Stimulated activated CD8-positive, alpha-beta memory T cell treated with anti-CD3 and anti-CD28 coated beads, Interleukin-15, amount 100 ng/mL, for 24 hours (primary cell): ENCODE data around the gene CEP20.
"Not testable (repeated sequence)": the region's sequence is repeated elsewhere in the genome, so short reads cannot be mapped to it uniquely, and the experiment has no call there.

Source experiments
- DNase-seq: peaks from one replicate; pipeline ENCODE4 v3.0.0-alpha.2; 2020; ENCODE audit warnings: low read depth

CEP20 gene

GRCh38 chr16:15857724-15858560, 30.5 kb downstream of the CEP20 start:
- no peak for DNase-seq

GRCh38 chr16:15856901-15857698, 31.3 kb downstream of the CEP20 start, which contains the start of gene MYH11:
Gene MYH11, minus strand, starts transcription at chr16:15857028. Its CDS starts 18,776 bp downstream, at chr16:15838252.
- no peak for DNase-seq

- DNase-seq: no peak
These were observed 32.2 kb downstream of the CEP20 start for GRCh38 chr16:15856182-15856581.

- no peak for DNase-seq
These were observed 32.7 kb downstream of the CEP20 start for GRCh38 chr16:15855704-15856003.

GRCh38 chr16:15854906-15855703, 33.3 kb downstream of the CEP20 start:
- DNase-seq: no peak

GRCh38 chr16:15854061-15854460, 34.3 kb downstream of the CEP20 start:
- DNase-seq: no peak

GRCh38 chr16:15853021-15853420, 35.4 kb downstream of the CEP20 start:
- DNase-seq: no peak

- not testable (repeated sequence) for DNase-seq
These were observed 37.8 kb downstream of the CEP20 start for GRCh38 chr16:15850555-15850954.

GRCh38 chr16:15849209-15849981, 39.0 kb downstream of the CEP20 start:
- no peak for DNase-seq

GRCh38 chr16:15847611-15848175, 40.7 kb downstream of the CEP20 start:
- DNase-seq: no peak

- DNase-seq: no peak
These were observed 41.9 kb downstream of the CEP20 start for GRCh38 chr16:15846510-15846909.

- DNase-seq: no peak
These were observed 44.6 kb downstream of the CEP20 start for GRCh38 chr16:15843635-15844279.

GRCh38 chr16:15839204-15839603, 49.2 kb downstream of the CEP20 start:
- not testable (repeated sequence) for DNase-seq

GRCh38 chr16:15837761-15838160, 50.6 kb downstream of the CEP20 start:
- DNase-seq: no peak

GRCh38 chr16:15836965-15837611, 51.3 kb downstream of the CEP20 start:
- no peak for DNase-seq

GRCh38 chr16:15836074-15836473, 52.3 kb downstream of the CEP20 start:
- DNase-seq: no peak

- DNase-seq: no peak
These were observed 53.1 kb downstream of the CEP20 start for GRCh38 chr16:15835136-15835878.

GRCh38 chr16:15834502-15834901, 53.9 kb downstream of the CEP20 start:
- no peak for DNase-seq

- no peak for DNase-seq
These were observed 54.9 kb downstream of the CEP20 start for GRCh38 chr16:15833541-15833940.

- no peak for DNase-seq
These were observed 56.2 kb downstream of the CEP20 start for GRCh38 chr16:15832241-15832640.
